Gastroesophageal sphincter (tissue), 4 donors: ENCODE data around the gene LRIT1. TPM values are rescaled to one million over a fixed set of nuclear protein-coding genes. Genes with fewer than 3 reads are reported as not detected.

Experiments
- ATAC-seq: fragments of 150-250 bp; one replicate; pipeline ENCODE4 v1.9.1; 2016; ENCODE audit warnings: mild to moderate bottlenecking, moderate library complexity
- H3K27ac ChIP-seq, 4 donors: fragments of 200-600 bp; sonication (generic) in 3 of 4; 1 replicate in 3 of 4; 2 replicates in 1 of 4; pipeline ENCODE4 v1.5.1; 2016 to 2019
- H3K27me3 ChIP-seq: fragments of 200-600 bp; sonication (generic); one replicate; pipeline ENCODE4 v1.5.1; 2019
- H3K36me3 ChIP-seq, 2 donors: fragments of 200-600 bp; sonication (generic); one replicate each; pipeline ENCODE4 v1.5.1; 2019; ENCODE audit warnings: control low read depth in 1 of 2
- H3K4me1 ChIP-seq, 3 donors: fragments of 200-600 bp; sonication (generic); 1 replicate in 2 of 3; 2 replicates in 1 of 3; pipeline ENCODE4 v1.5.1; 2016 to 2019; ENCODE audit warnings: control low read depth in 2 of 3
- H3K4me3 ChIP-seq, 2 donors: fragments of 200-600 bp; sonication (generic); one replicate each; pipeline ENCODE4 v1.5.1; 2019; ENCODE audit warnings: mild to moderate bottlenecking in 1 of 2, moderate library complexity in 1 of 2
- H3K9me3 ChIP-seq, 3 donors: fragments of 200-600 bp; sonication (generic); one replicate each; pipeline ENCODE4 v1.5.1; 2017 to 2019; ENCODE audit warnings: control low read depth in 2 of 3
- EP300 ChIP-seq: sonication (generic); formaldehyde crosslinking; IDR thresholded peaks from one replicate; pipeline ENCODE4 v1.6.1; 2017; ENCODE audit warnings: antibody characterized with exemption, mild to moderate bottlenecking
- POLR2A ChIP-seq, 2 donors: fragments of 450-650 bp; IDR thresholded peaks; one replicate each; pipeline ENCODE4 v1.6.1; 2017; ENCODE audit warnings: antibody characterized with exemption in 2 of 2, mild to moderate bottlenecking in 2 of 2, moderate library complexity in 1 of 2
- POLR2AphosphoS5 ChIP-seq: sonication (generic); formaldehyde crosslinking; IDR thresholded peaks from one replicate; pipeline ENCODE4 v1.6.1; 2017; ENCODE audit warnings: antibody characterized with exemption
- WGBS, 2 donors: methylation state at CpG; one replicate each; pipeline ENCODE4 v1.1.5; 2018; ENCODE audit warnings: low coverage in 1 of 2; 5-methylcytosine and 5-hydroxymethylcytosine counted together
- total RNA-seq, 4 donors: library from RNA; depleted of rRNA; stranded (reverse); fragments of >200 nt; gene quantifications; one replicate each; pipeline ENCODE4 v1.1.0, GENCODE V29; 2016
- TF ChIP-seq, protein P1 (sequence below), 4 experiments: fragments of 200-600 bp in 2 of 4; fragments of 450-650 bp in 2 of 4; sonication (generic) in 1 of 4; IDR thresholded peaks; one replicate each; pipeline ENCODE4 v1.5.1; 2017 to 2019; ENCODE audit warnings: antibody characterized with exemption in 4 of 4, mild to moderate bottlenecking in 2 of 4, moderate library complexity in 2 of 4

The LRIT1 gene
- total RNA-seq, 4 donors from 2014 or later = 0.12 TPM; not detected in 3

GRCh38 chr10:84194424-84195043 lies 46.8 kb downstream of the LRIT1 start, which contains the start of gene CDHR1:
TSS of gene CDHR1 (plus strand) at chr10:84194537. CDS start at chr10:84194761, 224 bp downstream.
- Histone ChIP-seq H3K27ac (no peak within 1 kb of the TSS), H3K9me3 (no peaks in the 10 kb centered on the region), H3K27me3 (peaks cover 79% of the 10 kb centered on the region), H3K4me1 (peaks cover 0 to 15% (median 8%) of the 10 kb centered on the region in 3 donors), H3K4me3 (peak within 1 kb of the TSS; percentile 3 to 55), H3K36me3 (no peaks in the 10 kb centered on the region)
- TF ChIP-seq POLR2AphosphoS5 (no peak), POLR2A (IDR thresholded peaks at IDR 0.05) (no peak), EP300 (no peak)
- TF ChIP-seq, protein P1, sequence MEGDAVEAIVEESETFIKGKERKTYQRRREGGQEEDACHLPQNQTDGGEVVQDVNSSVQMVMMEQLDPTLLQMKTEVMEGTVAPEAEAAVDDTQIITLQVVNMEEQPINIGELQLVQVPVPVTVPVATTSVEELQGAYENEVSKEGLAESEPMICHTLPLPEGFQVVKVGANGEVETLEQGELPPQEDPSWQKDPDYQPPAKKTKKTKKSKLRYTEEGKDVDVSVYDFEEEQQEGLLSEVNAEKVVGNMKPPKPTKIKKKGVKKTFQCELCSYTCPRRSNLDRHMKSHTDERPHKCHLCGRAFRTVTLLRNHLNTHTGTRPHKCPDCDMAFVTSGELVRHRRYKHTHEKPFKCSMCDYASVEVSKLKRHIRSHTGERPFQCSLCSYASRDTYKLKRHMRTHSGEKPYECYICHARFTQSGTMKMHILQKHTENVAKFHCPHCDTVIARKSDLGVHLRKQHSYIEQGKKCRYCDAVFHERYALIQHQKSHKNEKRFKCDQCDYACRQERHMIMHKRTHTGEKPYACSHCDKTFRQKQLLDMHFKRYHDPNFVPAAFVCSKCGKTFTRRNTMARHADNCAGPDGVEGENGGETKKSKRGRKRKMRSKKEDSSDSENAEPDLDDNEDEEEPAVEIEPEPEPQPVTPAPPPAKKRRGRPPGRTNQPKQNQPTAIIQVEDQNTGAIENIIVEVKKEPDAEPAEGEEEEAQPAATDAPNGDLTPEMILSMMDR (IDR thresholded peaks at IDR 0.05) = no peak
- ATAC-seq = peak; percentile 39
- no CpG with 5 or more reads among the region's 61 CpGs for WGBS, 2 donors

GRCh38 chr10:84193846-84194423 lies 47.4 kb downstream of the LRIT1 start:
- Histone ChIP-seq H3K27me3 (peaks cover 83% of the 10 kb centered on the region), H3K27ac (no peak overlapping the region), H3K4me1 (peaks cover 0 to 15% (median 8%) of the 10 kb centered on the region in 3 donors), H3K9me3 (no peaks in the 10 kb centered on the region), H3K36me3 (no peaks in the 10 kb centered on the region), H3K4me3 (peak overlapping the region in 1 of 2 donors; percentile 55)
- no peak for TF ChIP-seq POLR2A (IDR thresholded peaks at IDR 0.05)
- TF ChIP-seq EP300 = no peak
- no peak for TF ChIP-seq POLR2AphosphoS5
- TF ChIP-seq, protein P1 (IDR thresholded peaks at IDR 0.05) = no peak
- WGBS, 2 donors = 20% methylated on average over 1 of the region's 5 CpGs; no CpG with 5 or more reads in 1 of the 2 donors
- ATAC-seq = no peak

- peaks cover 0 to 15% (median 8%) of the 10 kb centered on the region in 3 donors for H3K4me1 ChIP-seq
- H3K27ac ChIP-seq = no peak overlapping the region
- WGBS, 2 donors = 80% methylated on average over 1 of the region's 2 CpGs; no CpG with 5 or more reads in 1 of the 2 donors
- no peaks in the 10 kb centered on the region for H3K9me3 ChIP-seq
- H3K36me3 ChIP-seq = no peaks in the 10 kb centered on the region
- ATAC-seq = no peak
- H3K27me3 ChIP-seq = peaks cover 90% of the 10 kb centered on the region
- no peak overlapping the region for H3K4me3 ChIP-seq
- TF ChIP-seq, protein P1 (IDR thresholded peaks at IDR 0.05) = no peak
- no peak for TF ChIP-seq POLR2A (IDR thresholded peaks at IDR 0.05)
- no peak for TF ChIP-seq POLR2AphosphoS5
- TF ChIP-seq EP300 = no peak
Observed at GRCh38 chr10:84193327-84193726, 48.0 kb downstream of the LRIT1 start.

DNA sequence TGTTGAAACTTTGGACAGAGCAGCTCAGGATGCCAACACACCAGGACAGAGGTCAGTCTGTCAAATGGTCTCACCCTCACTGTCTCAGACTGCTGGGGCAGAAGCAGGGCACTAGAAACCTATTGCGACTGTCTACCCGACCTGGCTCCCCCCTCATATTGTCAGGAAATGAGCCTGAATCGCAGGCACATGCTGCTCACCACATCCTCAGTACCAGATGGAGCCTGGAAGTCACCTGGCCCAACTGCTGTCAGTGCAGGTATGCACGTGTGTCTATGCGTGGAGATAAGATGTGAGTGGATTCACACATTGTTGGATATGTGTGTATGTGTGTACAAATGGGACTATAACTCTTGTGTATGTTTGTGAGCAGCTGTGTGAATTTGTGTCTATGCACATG lies 50.2 kb downstream of the LRIT1 start:
- no peaks in the 10 kb centered on the region for H3K9me3 ChIP-seq
- no peak overlapping the region for H3K4me3 ChIP-seq
- H3K27me3 ChIP-seq = peaks cover 82% of the 10 kb centered on the region
- 50% methylated on average over 2 of the region's 5 CpGs; no CpG with 5 or more reads in 1 of the 2 donors for WGBS, 2 donors
- H3K27ac ChIP-seq = no peak overlapping the region
- H3K4me1 ChIP-seq = peaks cover 0 to 15% (median 8%) of the 10 kb centered on the region in 3 donors
- H3K36me3 ChIP-seq = no peaks in the 10 kb centered on the region
- TF ChIP-seq POLR2A (IDR thresholded peaks at IDR 0.05) = no peak
- TF ChIP-seq, protein P1 (IDR thresholded peaks at IDR 0.05) = no peak
- TF ChIP-seq POLR2AphosphoS5 = no peak
- TF ChIP-seq EP300 = no peak
- ATAC-seq = no peak
